Measurements from ENCODE around the gene SAP30. TPM values are rescaled to one million over a fixed set of nuclear protein-coding genes. Genes with fewer than 3 reads are reported as not detected.
A peak's percentile ranks its signal among the peaks of the same experiment; 100 is the strongest.

Gene SAP30
- total RNA-seq, 4 donors from 2014 or later, result 36.5 to 53.4 (median 41.9) TPM

DNA sequence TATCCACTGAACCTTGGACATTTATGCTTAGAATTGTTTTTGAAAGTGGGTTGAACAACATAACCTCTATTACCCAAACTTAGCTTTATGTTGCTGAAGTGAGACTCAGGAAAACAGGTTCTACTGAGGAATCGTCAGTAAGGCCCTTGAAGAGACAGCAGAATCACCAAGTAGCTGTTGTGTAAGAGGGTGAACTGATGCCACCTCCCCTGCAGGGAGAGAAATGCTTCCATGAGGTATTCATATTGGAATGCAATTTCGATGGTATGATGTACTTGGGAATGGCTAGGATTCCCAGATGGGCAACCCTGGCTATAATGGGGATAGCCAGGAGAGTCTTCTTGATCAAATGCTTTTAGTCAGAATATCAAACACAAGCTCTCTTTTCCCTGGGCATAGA is 32.3 kb downstream of the SAP30 start:
- peaks cover 0 to 34% of the 10 kb centered on the region in 2 donors for H3K36me3 ChIP-seq
- no peaks in the 10 kb centered on the region for H3K9me3 ChIP-seq
- 100% methylated on average over 1 to 2 of the region's 2 CpGs for WGBS, 2 donors (ENCODE audit: low coverage in 1 of 2)
- TF ChIP-seq POLR2AphosphoS5 (IDR thresholded peaks at IDR 0.05) (no peak), EP300 (IDR thresholded peaks at IDR 0.05) (no peak), POLR2A (IDR thresholded peaks at IDR 0.05) (no peak)
- TF ChIP-seq, protein P1, sequence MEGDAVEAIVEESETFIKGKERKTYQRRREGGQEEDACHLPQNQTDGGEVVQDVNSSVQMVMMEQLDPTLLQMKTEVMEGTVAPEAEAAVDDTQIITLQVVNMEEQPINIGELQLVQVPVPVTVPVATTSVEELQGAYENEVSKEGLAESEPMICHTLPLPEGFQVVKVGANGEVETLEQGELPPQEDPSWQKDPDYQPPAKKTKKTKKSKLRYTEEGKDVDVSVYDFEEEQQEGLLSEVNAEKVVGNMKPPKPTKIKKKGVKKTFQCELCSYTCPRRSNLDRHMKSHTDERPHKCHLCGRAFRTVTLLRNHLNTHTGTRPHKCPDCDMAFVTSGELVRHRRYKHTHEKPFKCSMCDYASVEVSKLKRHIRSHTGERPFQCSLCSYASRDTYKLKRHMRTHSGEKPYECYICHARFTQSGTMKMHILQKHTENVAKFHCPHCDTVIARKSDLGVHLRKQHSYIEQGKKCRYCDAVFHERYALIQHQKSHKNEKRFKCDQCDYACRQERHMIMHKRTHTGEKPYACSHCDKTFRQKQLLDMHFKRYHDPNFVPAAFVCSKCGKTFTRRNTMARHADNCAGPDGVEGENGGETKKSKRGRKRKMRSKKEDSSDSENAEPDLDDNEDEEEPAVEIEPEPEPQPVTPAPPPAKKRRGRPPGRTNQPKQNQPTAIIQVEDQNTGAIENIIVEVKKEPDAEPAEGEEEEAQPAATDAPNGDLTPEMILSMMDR (IDR thresholded peaks at IDR 0.05), result no peak
- peaks cover 0 to 10% (median 0%) of the 10 kb centered on the region in 3 donors for H3K4me1 ChIP-seq
- no peaks in the 10 kb centered on the region for H3K27me3 ChIP-seq
- H3K27ac ChIP-seq, result no peak overlapping the region
- ATAC-seq, result no peak
- H3K4me3 ChIP-seq, result no peak overlapping the region

DNA sequence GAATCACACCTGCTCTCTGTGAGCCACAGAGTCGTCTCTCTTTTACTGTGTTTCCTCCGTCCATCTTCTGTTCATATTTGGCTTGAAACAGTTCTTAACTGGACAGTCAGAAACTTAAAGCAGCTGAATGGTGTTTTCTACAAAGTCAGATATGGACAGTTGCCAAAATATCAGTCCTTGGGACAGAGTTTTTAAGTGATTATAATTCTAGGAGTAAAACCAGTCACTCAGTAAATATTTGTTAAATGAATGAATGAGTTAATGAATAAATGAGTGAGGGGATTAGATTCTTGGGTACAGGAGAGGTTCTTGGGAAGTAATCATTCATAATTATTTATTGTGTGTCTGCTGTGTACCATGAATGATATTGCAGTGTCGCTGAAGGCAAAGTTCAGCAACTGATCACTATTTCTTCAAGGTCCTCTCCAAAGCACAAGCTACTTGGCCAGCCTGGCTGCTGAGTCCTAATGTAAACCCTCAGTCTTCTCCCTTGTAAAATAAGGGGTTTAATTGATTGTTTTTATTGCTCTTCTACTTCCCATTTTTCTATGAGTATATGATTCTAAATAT is 33.6 kb downstream of the SAP30 start:
- 87 to 94% methylated on average over 3 of the region's 3 CpGs for WGBS, 2 donors (ENCODE audit: low coverage in 1 of 2)
- ATAC-seq, result no peak
- TF ChIP-seq POLR2AphosphoS5 (IDR thresholded peaks at IDR 0.05) (no peak), POLR2A (IDR thresholded peaks at IDR 0.05) (no peak), EP300 (IDR thresholded peaks at IDR 0.05) (no peak)
- TF ChIP-seq, protein P1 (IDR thresholded peaks at IDR 0.05), result no peak
- H3K9me3 ChIP-seq, result no peaks in the 10 kb centered on the region
- peaks cover 0 to 37% of the 10 kb centered on the region in 2 donors for H3K36me3 ChIP-seq
- H3K4me1 ChIP-seq, result no peaks in the 10 kb centered on the region
- H3K4me3 ChIP-seq, result no peak overlapping the region
- H3K27me3 ChIP-seq, result no peaks in the 10 kb centered on the region
- H3K27ac ChIP-seq, result no peak overlapping the region

DNA sequence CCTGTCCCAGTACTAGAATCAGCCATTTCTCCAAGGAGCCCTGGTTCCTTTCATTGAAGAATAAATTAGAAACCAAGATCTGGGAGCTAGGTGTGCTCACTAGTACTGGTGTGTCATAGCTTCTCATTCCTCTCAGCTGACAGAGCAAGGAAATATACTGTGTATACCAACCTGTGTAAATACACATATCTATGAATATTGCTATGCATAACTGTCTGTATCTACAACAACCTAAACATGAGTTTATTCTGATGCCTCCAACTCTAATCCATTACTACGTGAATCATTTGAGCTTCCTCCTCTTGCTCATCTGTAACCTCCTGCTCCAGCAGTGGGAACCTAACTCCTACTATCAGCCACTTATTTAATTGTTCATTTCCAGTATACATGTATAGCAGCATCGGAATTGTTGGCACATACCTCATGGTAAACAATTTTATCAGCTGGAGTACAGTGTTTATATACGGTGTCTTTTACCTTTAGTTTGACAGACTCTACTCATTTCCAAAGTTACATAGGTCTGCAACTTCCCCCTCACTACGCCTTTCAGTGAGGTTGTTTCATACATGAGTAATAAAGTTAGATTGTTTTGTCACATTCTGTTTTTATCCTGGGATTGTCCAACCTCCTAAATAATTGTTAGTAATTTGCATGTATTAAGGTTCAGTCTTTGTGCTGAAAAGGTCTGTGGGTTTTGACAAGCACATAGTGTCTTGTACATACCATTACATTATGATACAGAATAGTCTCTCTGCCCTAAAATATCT is 35.3 kb downstream of the SAP30 start:
- Histone ChIP-seq H3K4me3 (no peak overlapping the region), H3K27ac (no peak overlapping the region), H3K9me3 (no peaks in the 10 kb centered on the region), H3K4me1 (peaks cover 0 to 2% (median 0%) of the 10 kb centered on the region in 3 donors), H3K36me3 (peaks cover 0 to 47% of the 10 kb centered on the region in 2 donors), H3K27me3 (no peaks in the 10 kb centered on the region)
- no peak for ATAC-seq
- 85 to 97% methylated on average over 4 of the region's 4 CpGs for WGBS, 2 donors (ENCODE audit: low coverage in 1 of 2)
- TF ChIP-seq, protein P1 (IDR thresholded peaks at IDR 0.05), result no peak
- TF ChIP-seq EP300 (IDR thresholded peaks at IDR 0.05), result no peak
- TF ChIP-seq POLR2AphosphoS5 (IDR thresholded peaks at IDR 0.05), result no peak
- no peak for TF ChIP-seq POLR2A (IDR thresholded peaks at IDR 0.05)

DNA sequence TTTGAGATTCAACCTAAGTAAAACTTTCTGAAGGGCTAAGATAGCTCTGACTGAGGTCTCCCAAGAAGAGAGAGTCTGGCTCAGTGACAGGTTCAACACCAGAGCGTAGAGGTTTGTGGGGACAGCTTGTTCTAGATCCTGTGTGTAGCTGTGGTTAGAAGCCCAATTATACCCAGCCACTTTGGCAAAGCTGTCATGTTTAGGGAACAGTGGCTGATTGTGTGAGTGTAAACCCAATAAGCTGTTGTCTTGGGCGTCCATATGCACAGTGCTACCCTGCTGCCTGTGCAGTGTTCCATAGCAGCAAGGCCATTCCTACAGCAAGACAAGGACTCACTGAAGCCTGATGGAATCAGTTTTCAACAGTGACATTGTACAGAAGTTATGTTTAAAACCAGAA is 39.3 kb downstream of the SAP30 start:
- no peak for ATAC-seq
- peak overlapping the region in 2 of 4 donors; percentile 27 to 28 for H3K27ac ChIP-seq

More for the DNA sequence above, 39.3 kb downstream of the SAP30 start:
- WGBS, 2 donors (ENCODE audit: low coverage in 1 of 2), result 100% methylated on average over 1 of the region's 2 CpGs; no CpG with 5 or more reads in 1 of the 2 donors
- Histone ChIP-seq H3K36me3 (peaks cover 0 to 41% of the 10 kb centered on the region in 2 donors), H3K9me3 (no peaks in the 10 kb centered on the region), H3K27me3 (no peaks in the 10 kb centered on the region), H3K4me3 (no peak overlapping the region), H3K4me1 (peaks cover 0 to 5% (median 0%) of the 10 kb centered on the region in 3 donors)
- no peak for TF ChIP-seq POLR2A (IDR thresholded peaks at IDR 0.05)
- TF ChIP-seq POLR2AphosphoS5 (IDR thresholded peaks at IDR 0.05), result no peak
- no peak for TF ChIP-seq EP300 (IDR thresholded peaks at IDR 0.05)
- TF ChIP-seq, protein P1 (IDR thresholded peaks at IDR 0.05), result no peak

Measured in gastroesophageal sphincter (tissue), 4 donors.